Natural killer cell (primary cell): ENCODE results near the gene RBL2. TPM values are rescaled to one million over a fixed set of nuclear protein-coding genes. Genes with fewer than 3 reads are reported as not detected.
A peak's percentile ranks its signal among the peaks of the same experiment; 100 is the strongest.

ENCODE experiments used
- ATAC-seq, 3 donors: fragments of 150-1000 bp in 2 of 3; fragments of 200-7000 bp in 1 of 3; cut with Tn5 transposase; 1 replicate in 1 of 3; 2 replicates in 2 of 3; pipeline ENCODE4 v1.10.0; 2021; ENCODE audit warnings: mild to moderate bottlenecking in 2 of 3, moderate library complexity in 2 of 3
- DNase-seq, 2 donors: peaks; one replicate each; pipeline versions ENCODE4 v3.0.0 to v3.0.0-alpha.2; 2013 to 2021; ENCODE audit warnings: mixed read lengths in 1 of 2
- H3K27ac ChIP-seq: one replicate; pipeline ENCODE4 v1.5.1; 2013; ENCODE audit warnings: mild to moderate bottlenecking, low read length
- H3K27me3 ChIP-seq: one replicate; pipeline ENCODE4 v1.6.1; 2013; ENCODE audit warnings: low read length; ENCODE audit not compliant: control insufficient read depth, insufficient read depth
- H3K36me3 ChIP-seq: one replicate; pipeline ENCODE4 v1.6.1; 2013; ENCODE audit warnings: low read length; ENCODE audit not compliant: control insufficient read depth, insufficient read depth
- H3K4me1 ChIP-seq: one replicate; pipeline ENCODE4 v1.6.1; 2013; ENCODE audit warnings: low read length; ENCODE audit not compliant: control insufficient read depth, insufficient read depth
- H3K4me3 ChIP-seq: one replicate; pipeline ENCODE4 v1.5.1; 2013; ENCODE audit warnings: low read length
- H3K9me3 ChIP-seq: one replicate; pipeline ENCODE4 v1.6.1; 2013; ENCODE audit warnings: low read length; ENCODE audit not compliant: control insufficient read depth, insufficient read depth
- H3K27ac Mint-ChIP-seq, 2 donors: one replicate each; pipeline ENCODE4 v1.8.0; 2022; ENCODE audit warnings: mild to moderate bottlenecking in 2 of 2, mixed read lengths in 2 of 2, moderate library complexity in 1 of 2
- H3K27me3 Mint-ChIP-seq, 2 donors: one replicate each; pipeline ENCODE4 v1.8.0; 2022; ENCODE audit warnings: low read depth in 2 of 2, mixed read lengths in 2 of 2
- H3K36me3 Mint-ChIP-seq: one replicate; pipeline ENCODE4 v1.8.0; 2022; ENCODE audit warnings: mixed read lengths
- H3K4me1 Mint-ChIP-seq, 2 donors: one replicate each; pipeline ENCODE4 v1.8.0; 2022; ENCODE audit warnings: mixed read lengths in 2 of 2
- H3K4me3 Mint-ChIP-seq: one replicate; pipeline ENCODE4 v1.8.0; 2022; ENCODE audit warnings: mild to moderate bottlenecking, moderate library complexity, mixed read lengths
- H3K9me3 Mint-ChIP-seq, 2 donors: one replicate each; pipeline ENCODE4 v1.8.0; 2022; ENCODE audit warnings: mixed read lengths in 2 of 2
- CTCF ChIP-seq: fragments of 200-600 bp; IDR thresholded peaks from one replicate; pipeline ENCODE4 v1.8.0; 2022; ENCODE audit warnings: antibody characterized with exemption
- WGBS: methylation state at CpG from one replicate; pipeline ENCODE4 v1.1.7; 2013; ENCODE audit warnings: missing lambda C conversion rate; ENCODE audit not compliant: insufficient coverage; 5-methylcytosine and 5-hydroxymethylcytosine counted together
- intact Hi-C: fragments of 100-400 bp; cut with micrococcal nuclease; formaldehyde crosslinking; loops from one replicate; pipeline ENCODE4 v1.14.2; 2022
- total RNA-seq, 4 donors: library from RNA; stranded (reverse); fragments of 120-200 nt in 1 of 4; gene quantifications; one replicate each; pipeline versions ENCODE4 v1.2.3 to v1.2.4, GENCODE V29; 2013 to 2022

RBL2 gene
- total RNA-seq, 3 donors from 2014 or later (not counting 1 experiment from before 2014, with no cell fraction given) = 140 to 222 (median 175) TPM

DNA sequence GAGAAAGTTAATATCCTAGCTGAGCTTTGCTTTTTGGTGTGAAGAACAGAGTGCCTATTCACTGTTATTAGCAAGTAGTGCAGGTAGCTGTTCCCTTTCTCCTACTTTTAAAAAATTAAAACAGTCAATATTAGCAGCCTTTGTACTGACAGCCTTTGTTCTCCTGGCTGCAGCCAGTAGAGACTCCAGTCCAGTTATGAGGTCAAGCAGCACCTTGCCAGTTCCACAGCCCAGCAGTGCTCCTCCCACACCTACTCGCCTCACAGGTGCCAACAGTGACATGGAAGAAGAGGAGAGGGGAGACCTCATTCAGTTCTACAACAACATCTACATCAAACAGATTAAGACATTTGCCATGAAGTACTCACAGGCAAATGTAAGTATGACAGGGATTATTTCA, 46.1 kb downstream of the RBL2 start:
- Mint-ChIP-seq H3K4me1 (peaks cover 22 to 31% of the 10 kb centered on the region in 2 donors), H3K27ac (peak overlapping the region in 1 of 2 donors; percentile 18)
- H3K27ac ChIP-seq = peak overlapping the region; percentile 42

GRCh38 chr16:53482123-53482522, 47.9 kb downstream of the RBL2 start:
- 94% methylated on average over 2 of the region's 2 CpGs for WGBS
- Mint-ChIP-seq H3K9me3 (peaks cover 2 to 3% of the 10 kb centered on the region in 2 donors), H3K36me3 (peaks cover 69% of the 10 kb centered on the region), H3K27ac (peak overlapping the region; percentile 4 to 59), H3K4me3 (no peak overlapping the region), H3K27me3 (no peaks in the 10 kb centered on the region), H3K4me1 (peaks cover 10 to 17% of the 10 kb centered on the region in 2 donors)
- Histone ChIP-seq H3K27ac (no peak overlapping the region), H3K9me3 (peaks cover 8% of the 10 kb centered on the region), H3K4me1 (no peaks in the 10 kb centered on the region), H3K27me3 (no peaks in the 10 kb centered on the region), H3K36me3 (peaks cover 93% of the 10 kb centered on the region), H3K4me3 (no peak overlapping the region)
- ATAC-seq (peak in 1 of 3 donors; percentile 50), DNase-seq (no peak)
- intact Hi-C loops = no loop called here
- no peak for TF ChIP-seq CTCF

More for the DNA sequence above, 46.1 kb downstream of the RBL2 start:
- intact Hi-C loops = no loop called here
- H3K36me3 ChIP-seq = peaks cover 88% of the 10 kb centered on the region
- H3K4me1 ChIP-seq = no peaks in the 10 kb centered on the region
- ATAC-seq = no peak
- no peak overlapping the region for H3K4me3 ChIP-seq
- H3K36me3 Mint-ChIP-seq = peaks cover 61% of the 10 kb centered on the region
- no CpG with 5 or more reads among the region's 1 CpG for WGBS
- H3K27me3 Mint-ChIP-seq = no peaks in the 10 kb centered on the region
- no peak overlapping the region for H3K4me3 Mint-ChIP-seq
- DNase-seq = no peak
- peaks cover under 1% of the 10 kb centered on the region for H3K9me3 ChIP-seq
- no peaks in the 10 kb centered on the region for H3K27me3 ChIP-seq
- no peaks in the 10 kb centered on the region for H3K9me3 Mint-ChIP-seq
- TF ChIP-seq CTCF = no peak

DNA sequence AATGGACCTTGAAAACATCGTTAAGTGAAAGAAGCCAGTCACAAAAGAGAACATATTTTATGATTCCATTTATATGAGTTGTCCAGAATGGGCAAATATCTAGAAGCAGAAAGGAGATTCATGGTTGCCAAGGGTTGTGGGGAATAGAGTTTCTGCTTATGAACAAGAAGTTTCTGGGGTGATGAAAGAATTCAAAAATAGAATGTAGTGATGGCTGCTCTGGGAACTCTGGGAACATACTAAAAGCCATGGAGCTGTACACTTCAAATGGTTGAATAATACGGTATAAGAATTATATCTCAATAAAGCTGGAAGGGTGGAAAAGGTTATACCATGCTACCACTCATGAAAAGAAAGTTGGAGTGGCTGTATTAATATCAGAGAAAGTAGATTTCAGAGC, 50.3 kb downstream of the RBL2 start:
- H3K27me3 Mint-ChIP-seq = no peaks in the 10 kb centered on the region
- DNase-seq (no peak), ATAC-seq (no peak)
- TF ChIP-seq CTCF = no peak
- peaks cover 8% of the 10 kb centered on the region for H3K9me3 ChIP-seq
- H3K27me3 ChIP-seq = no peaks in the 10 kb centered on the region
- H3K27ac ChIP-seq = no peak overlapping the region
- peaks cover 73% of the 10 kb centered on the region for H3K36me3 Mint-ChIP-seq
- peak overlapping the region in 1 of 2 donors; percentile 67 for H3K27ac Mint-ChIP-seq
- H3K4me1 ChIP-seq = no peaks in the 10 kb centered on the region
- no peak overlapping the region for H3K4me3 ChIP-seq
- H3K4me1 Mint-ChIP-seq = peaks cover 16 to 19% of the 10 kb centered on the region in 2 donors
- H3K9me3 Mint-ChIP-seq = peaks cover 2 to 3% of the 10 kb centered on the region in 2 donors
- peaks cover 89% of the 10 kb centered on the region for H3K36me3 ChIP-seq
- intact Hi-C loops = no loop called here
- 100% methylated on average over 2 of the region's 2 CpGs for WGBS
- no peak overlapping the region for H3K4me3 Mint-ChIP-seq

- ATAC-seq (no peak), DNase-seq (no peak)
- intact Hi-C loops = no loop called here
- peaks cover 78% of the 10 kb centered on the region for H3K36me3 Mint-ChIP-seq
- no peak overlapping the region for H3K4me3 ChIP-seq
- H3K27me3 Mint-ChIP-seq = no peaks in the 10 kb centered on the region
- no peak for TF ChIP-seq CTCF
- H3K36me3 ChIP-seq = peaks cover 88% of the 10 kb centered on the region
- H3K4me3 Mint-ChIP-seq = no peak overlapping the region
- no peaks in the 10 kb centered on the region for H3K4me1 ChIP-seq
- H3K4me1 Mint-ChIP-seq = peaks cover 15 to 19% of the 10 kb centered on the region in 2 donors
- peaks cover 8% of the 10 kb centered on the region for H3K9me3 ChIP-seq
- peak overlapping the region; percentile 38 to 67 for H3K27ac Mint-ChIP-seq
- peaks cover 2 to 3% of the 10 kb centered on the region in 2 donors for H3K9me3 Mint-ChIP-seq
- no peak overlapping the region for H3K27ac ChIP-seq
- H3K27me3 ChIP-seq = no peaks in the 10 kb centered on the region
Measured at GRCh38 chr16:53486230-53486629, 52.0 kb downstream of the RBL2 start.
